Fibroblast of mammary gland (primary cell): ENCODE results near the gene BRD7.

Experiments used
- DNase-seq: peaks from one replicate; pipeline ENCODE4 v3.0.0-alpha.2; 2010; ENCODE audit warnings: low read depth
- H3K4me3 ChIP-seq: 2 replicates; pipeline ENCODE4 v1.5.1; 2011; ENCODE audit warnings: low read depth, mild to moderate bottlenecking, low read length, moderate library complexity; ENCODE audit not compliant: control insufficient read depth
- TF ChIP-seq, protein P1 (sequence below): conservative IDR thresholded peaks from 2 replicates; pipeline ENCODE4 v1.5.1; 2011; ENCODE audit warnings: low read depth, low read length, inconsistent platforms; ENCODE audit not compliant: control insufficient read depth, insufficient read depth

The BRD7 gene

GRCh38 chr16:50272111-50272571, 96.6 kb downstream of the BRD7 start:
- no peak overlapping the region for H3K4me3 ChIP-seq
- no peak for DNase-seq
- TF ChIP-seq, protein P1, sequence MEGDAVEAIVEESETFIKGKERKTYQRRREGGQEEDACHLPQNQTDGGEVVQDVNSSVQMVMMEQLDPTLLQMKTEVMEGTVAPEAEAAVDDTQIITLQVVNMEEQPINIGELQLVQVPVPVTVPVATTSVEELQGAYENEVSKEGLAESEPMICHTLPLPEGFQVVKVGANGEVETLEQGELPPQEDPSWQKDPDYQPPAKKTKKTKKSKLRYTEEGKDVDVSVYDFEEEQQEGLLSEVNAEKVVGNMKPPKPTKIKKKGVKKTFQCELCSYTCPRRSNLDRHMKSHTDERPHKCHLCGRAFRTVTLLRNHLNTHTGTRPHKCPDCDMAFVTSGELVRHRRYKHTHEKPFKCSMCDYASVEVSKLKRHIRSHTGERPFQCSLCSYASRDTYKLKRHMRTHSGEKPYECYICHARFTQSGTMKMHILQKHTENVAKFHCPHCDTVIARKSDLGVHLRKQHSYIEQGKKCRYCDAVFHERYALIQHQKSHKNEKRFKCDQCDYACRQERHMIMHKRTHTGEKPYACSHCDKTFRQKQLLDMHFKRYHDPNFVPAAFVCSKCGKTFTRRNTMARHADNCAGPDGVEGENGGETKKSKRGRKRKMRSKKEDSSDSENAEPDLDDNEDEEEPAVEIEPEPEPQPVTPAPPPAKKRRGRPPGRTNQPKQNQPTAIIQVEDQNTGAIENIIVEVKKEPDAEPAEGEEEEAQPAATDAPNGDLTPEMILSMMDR: no peak

- H3K4me3 ChIP-seq: no peak overlapping the region
- TF ChIP-seq, protein P1: no peak
- DNase-seq: no peak
Observed at GRCh38 chr16:50271148-50272041, 97.4 kb downstream of the BRD7 start.

DNA sequence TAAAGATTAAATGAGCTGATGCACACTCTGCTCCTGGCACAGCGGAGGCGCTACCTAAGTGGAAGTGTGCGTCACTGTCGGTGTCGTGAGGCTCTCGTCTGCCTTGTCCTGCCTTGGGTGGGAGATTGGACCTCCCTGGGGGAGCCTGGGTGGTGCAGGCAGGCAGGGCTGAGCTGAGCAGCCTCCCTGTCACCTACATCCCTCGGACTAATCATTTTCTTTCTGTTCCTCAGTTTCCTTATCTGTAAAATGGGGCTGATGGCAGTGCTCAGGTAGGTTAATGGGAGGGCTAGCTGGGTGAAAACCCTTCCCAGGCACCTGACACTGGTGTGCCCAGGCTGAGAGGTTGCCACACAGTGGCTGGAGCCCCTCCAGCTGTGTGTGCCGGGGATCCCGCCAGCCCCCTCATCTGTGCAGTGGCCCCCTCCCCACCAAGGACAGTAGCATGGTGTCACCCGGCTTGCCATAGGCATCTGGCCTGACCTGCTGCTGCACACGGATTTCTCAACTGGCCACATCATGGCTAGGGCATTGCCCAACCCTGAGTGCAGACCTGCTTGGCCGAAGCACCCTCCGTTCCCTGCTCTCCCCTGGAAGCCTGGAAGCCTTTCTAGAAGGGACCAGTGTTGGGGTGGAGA, 98.2 kb downstream of the BRD7 start:
- H3K4me3 ChIP-seq: no peak overlapping the region
- no peak for DNase-seq
- TF ChIP-seq, protein P1: no peak

DNA sequence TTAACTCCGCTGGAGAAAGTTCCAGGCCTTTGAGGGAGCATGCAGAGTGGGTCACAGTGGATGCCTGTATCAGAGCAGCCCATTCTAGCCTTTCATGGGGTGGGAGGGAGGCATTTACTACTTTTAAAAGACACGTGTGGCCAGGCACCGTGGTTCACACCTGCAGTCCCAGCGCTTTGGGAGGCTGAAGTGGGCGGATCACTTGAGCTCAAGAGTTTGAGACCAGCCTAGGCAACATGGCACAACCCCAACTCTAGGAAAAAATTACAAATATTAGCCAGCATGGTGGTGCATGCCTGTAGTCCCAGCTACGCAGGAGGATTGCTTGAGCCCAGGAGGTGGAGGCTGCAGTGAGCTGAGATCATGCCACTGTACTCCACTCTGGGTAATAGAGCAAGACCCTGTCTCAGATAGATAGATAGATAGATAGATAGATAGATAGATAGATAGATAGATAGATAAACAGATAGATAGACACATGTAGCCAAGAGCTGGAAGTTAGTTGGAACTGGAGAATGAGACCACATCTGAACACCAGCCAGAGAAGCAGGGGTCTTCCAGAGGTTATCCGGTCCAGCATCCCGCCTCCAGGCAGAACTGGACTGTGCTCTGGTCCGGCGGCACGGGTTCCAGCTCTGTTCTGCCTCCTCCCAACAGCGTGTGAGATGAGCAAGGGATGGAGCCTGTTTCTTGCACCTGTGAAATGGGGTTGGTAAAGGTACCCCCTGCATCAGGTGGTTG, 98.8 kb downstream of the BRD7 start:
- no peak overlapping the region for H3K4me3 ChIP-seq
- TF ChIP-seq, protein P1: no peak
- no peak for DNase-seq

GRCh38 chr16:50269061-50269705, 99.6 kb downstream of the BRD7 start:
- no peak overlapping the region for H3K4me3 ChIP-seq
- no peak for DNase-seq
- TF ChIP-seq, protein P1: no peak

GRCh38 chr16:50268352-50268751, 100.4 kb downstream of the BRD7 start:
- TF ChIP-seq, protein P1: no peak
- H3K4me3 ChIP-seq: no peak overlapping the region
- no peak for DNase-seq
